Parathyroid adenoma (tissue), 2 donors: ENCODE data around the gene LGALS14.

ENCODE experiments used
- H2AFZ ChIP-seq: fragments of 300-600 bp; sonication (generic); one replicate; pipeline ENCODE4 v1.7.0; 2017; ENCODE audit warnings: antibody characterized with exemption, mild to moderate bottlenecking
- H3K27ac ChIP-seq: fragments of 300-600 bp; sonication (generic); one replicate; pipeline ENCODE4 v1.7.0; 2017
- H3K27me3 ChIP-seq: fragments of 300-600 bp; sonication (generic); one replicate; pipeline ENCODE4 v1.7.0; 2017; ENCODE audit warnings: low read length; ENCODE audit not compliant: control insufficient read depth, insufficient read depth
- H3K36me3 ChIP-seq: fragments of 300-600 bp; sonication (generic); one replicate; pipeline ENCODE4 v1.7.0; 2017; ENCODE audit warnings: low read length; ENCODE audit not compliant: control insufficient read depth, insufficient read depth
- H3K4me1 ChIP-seq: fragments of 300-600 bp; sonication (generic); one replicate; pipeline ENCODE4 v1.7.0; 2017; ENCODE audit warnings: control low read depth
- H3K4me2 ChIP-seq: fragments of 300-600 bp; sonication (generic); one replicate; pipeline ENCODE4 v1.7.0; 2017; ENCODE audit warnings: low read length
- H3K4me3 ChIP-seq: fragments of 300-600 bp; sonication (generic); one replicate; pipeline ENCODE4 v1.7.0; 2017; ENCODE audit warnings: low read depth, low read length
- H3K79me2 ChIP-seq: fragments of 300-600 bp; sonication (generic); one replicate; pipeline ENCODE4 v1.7.0; 2017; ENCODE audit warnings: control low read depth
- H3K9ac ChIP-seq: fragments of 300-600 bp; sonication (generic); one replicate; pipeline ENCODE4 v1.7.0; 2017; ENCODE audit warnings: mild to moderate bottlenecking
- H3K9me3 ChIP-seq: fragments of 300-600 bp; sonication (generic); one replicate; pipeline ENCODE4 v1.7.0; 2017; ENCODE audit warnings: low read length; ENCODE audit not compliant: control insufficient read depth
- TF ChIP-seq, protein P1 (sequence below): fragments of 300-600 bp; sonication (generic); IDR thresholded peaks from one replicate; pipeline ENCODE4 v1.7.0; 2017; ENCODE audit warnings: antibody characterized with exemption, mild to moderate bottlenecking
- donor health status: primary hyperparathyroidism.

The LGALS14 gene

DNA sequence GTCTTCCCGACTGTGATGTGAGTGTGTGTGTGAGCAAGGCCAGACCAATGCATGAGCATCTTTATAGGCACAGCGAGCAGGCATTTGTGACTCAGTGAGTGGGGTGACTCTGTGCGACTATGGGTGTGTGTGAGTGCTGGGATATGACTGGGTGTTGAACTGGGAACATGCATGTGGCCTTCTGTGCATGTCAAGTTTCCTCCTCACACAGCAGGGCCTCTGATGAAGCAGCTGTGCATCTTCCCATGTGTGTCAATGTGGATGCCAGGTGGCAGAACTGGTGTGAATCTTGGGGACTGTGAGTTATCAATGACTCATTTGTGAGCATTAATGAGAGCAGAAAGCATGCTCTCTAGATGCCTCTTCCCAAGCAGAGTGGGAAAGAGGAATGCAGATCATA lies 12.1 kb upstream of the LGALS14 start:
- no peak overlapping the region for H3K27ac ChIP-seq
- H3K36me3 ChIP-seq: no peaks in the 10 kb centered on the region
- TF ChIP-seq, protein P1, sequence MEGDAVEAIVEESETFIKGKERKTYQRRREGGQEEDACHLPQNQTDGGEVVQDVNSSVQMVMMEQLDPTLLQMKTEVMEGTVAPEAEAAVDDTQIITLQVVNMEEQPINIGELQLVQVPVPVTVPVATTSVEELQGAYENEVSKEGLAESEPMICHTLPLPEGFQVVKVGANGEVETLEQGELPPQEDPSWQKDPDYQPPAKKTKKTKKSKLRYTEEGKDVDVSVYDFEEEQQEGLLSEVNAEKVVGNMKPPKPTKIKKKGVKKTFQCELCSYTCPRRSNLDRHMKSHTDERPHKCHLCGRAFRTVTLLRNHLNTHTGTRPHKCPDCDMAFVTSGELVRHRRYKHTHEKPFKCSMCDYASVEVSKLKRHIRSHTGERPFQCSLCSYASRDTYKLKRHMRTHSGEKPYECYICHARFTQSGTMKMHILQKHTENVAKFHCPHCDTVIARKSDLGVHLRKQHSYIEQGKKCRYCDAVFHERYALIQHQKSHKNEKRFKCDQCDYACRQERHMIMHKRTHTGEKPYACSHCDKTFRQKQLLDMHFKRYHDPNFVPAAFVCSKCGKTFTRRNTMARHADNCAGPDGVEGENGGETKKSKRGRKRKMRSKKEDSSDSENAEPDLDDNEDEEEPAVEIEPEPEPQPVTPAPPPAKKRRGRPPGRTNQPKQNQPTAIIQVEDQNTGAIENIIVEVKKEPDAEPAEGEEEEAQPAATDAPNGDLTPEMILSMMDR: no peak
- H3K4me1 ChIP-seq: no peaks in the 10 kb centered on the region
- H3K27me3 ChIP-seq: no peaks in the 10 kb centered on the region
- H2AFZ ChIP-seq: no peak overlapping the region
- H3K79me2 ChIP-seq: no peaks in the 10 kb centered on the region
- H3K4me3 ChIP-seq: no peak overlapping the region
- no peak overlapping the region for H3K9ac ChIP-seq
- H3K9me3 ChIP-seq: no peaks in the 10 kb centered on the region
- H3K4me2 ChIP-seq: no peak overlapping the region

DNA sequence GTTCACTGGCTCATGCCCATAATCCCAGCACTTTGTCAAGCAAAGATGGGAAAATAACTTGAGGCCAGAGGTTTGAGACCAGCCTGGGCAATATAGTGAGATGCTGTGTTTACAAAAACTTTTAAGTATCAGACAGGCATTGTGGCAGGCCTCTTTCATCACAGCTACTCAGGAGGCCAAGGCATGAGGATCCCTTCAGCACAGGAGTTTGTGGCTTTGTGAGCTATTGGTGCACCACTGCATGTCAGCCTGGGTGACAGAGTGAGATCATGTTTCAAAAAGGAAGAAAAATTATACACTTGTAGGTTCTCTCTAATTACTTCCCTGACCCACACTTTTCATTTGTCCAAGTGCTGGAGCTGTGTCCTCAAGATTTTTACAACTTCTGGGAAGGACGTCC lies 11.5 kb upstream of the LGALS14 start:
- H3K4me2 ChIP-seq: no peak overlapping the region
- H3K9me3 ChIP-seq: no peaks in the 10 kb centered on the region
- no peak overlapping the region for H3K4me3 ChIP-seq
- TF ChIP-seq, protein P1: no peak
- no peaks in the 10 kb centered on the region for H3K36me3 ChIP-seq
- no peak overlapping the region for H2AFZ ChIP-seq
- H3K79me2 ChIP-seq: no peaks in the 10 kb centered on the region
- no peak overlapping the region for H3K9ac ChIP-seq
- H3K27me3 ChIP-seq: no peaks in the 10 kb centered on the region
- H3K4me1 ChIP-seq: no peaks in the 10 kb centered on the region
- no peak overlapping the region for H3K27ac ChIP-seq

DNA sequence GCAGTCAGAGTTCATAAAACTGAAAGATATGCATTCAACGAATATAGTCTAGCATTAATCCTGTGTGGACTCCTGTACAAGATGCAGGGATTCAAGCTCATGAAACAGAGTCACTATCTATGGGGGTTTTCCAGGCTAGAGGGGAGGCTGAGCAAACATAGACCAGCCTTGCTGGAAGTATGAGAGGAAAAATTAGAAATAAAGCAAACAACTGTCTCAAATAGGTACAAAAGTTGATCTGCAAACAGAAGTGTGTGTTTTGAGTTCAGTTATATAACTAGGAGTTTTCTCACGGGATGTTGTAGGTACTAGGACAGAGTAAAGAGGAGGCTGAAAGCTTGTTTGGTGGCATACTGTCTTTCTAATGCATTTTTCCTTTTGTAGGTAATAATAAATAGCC lies 8.5 kb upstream of the LGALS14 start:
- Histone ChIP-seq H3K4me1 (no peaks in the 10 kb centered on the region), H3K9me3 (no peaks in the 10 kb centered on the region), H3K4me2 (no peak overlapping the region), H3K27me3 (no peaks in the 10 kb centered on the region), H3K4me3 (no peak overlapping the region), H3K79me2 (no peaks in the 10 kb centered on the region), H3K9ac (no peak overlapping the region), H2AFZ (no peak overlapping the region), H3K27ac (no peak overlapping the region), H3K36me3 (no peaks in the 10 kb centered on the region)
- TF ChIP-seq, protein P1: no peak

DNA sequence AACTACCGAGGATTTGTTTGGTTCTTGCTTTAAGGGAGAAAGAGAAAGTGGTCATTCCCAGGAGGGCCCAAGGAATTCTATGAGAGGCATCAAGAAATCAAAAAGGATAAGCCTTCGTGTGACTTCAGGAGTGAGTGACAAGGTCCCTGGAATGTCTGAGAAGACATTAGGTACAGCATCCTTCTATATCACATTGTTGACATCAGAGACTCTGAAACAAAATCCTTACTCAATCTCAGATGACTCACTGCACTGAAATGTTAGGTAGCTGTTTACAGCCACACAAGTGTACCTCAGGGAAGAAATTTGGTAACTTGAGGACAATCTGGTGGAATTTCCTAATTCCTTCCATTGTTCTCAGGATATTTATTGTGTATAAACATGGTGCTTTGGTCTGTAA lies 7.9 kb upstream of the LGALS14 start:
- H3K4me1 ChIP-seq: no peaks in the 10 kb centered on the region
- H3K36me3 ChIP-seq: no peaks in the 10 kb centered on the region
- H3K4me2 ChIP-seq: no peak overlapping the region
- H3K79me2 ChIP-seq: no peaks in the 10 kb centered on the region
- TF ChIP-seq, protein P1: no peak
- no peak overlapping the region for H2AFZ ChIP-seq
- H3K4me3 ChIP-seq: no peak overlapping the region
- no peaks in the 10 kb centered on the region for H3K9me3 ChIP-seq
- H3K9ac ChIP-seq: no peak overlapping the region
- H3K27ac ChIP-seq: no peak overlapping the region
- H3K27me3 ChIP-seq: no peaks in the 10 kb centered on the region

DNA sequence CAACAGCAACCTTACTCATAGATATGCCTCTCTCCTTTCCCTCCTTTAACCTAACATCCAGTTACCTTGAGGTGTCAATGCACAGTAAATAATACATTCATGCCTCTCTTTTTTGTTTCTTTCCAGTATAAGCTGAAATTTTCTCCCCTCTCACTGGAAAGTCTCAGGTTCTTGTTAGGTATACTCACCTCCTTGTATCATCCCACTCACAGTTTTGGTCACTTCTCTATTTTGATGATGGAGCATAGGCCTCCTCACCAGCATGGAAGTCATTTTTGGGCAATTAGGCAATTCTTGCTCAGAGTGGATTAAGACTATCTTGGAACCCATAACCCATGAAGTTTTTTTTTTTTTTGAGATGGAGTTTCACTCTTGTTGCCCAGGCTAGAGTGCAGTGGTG lies 5.7 kb upstream of the LGALS14 start:
- H2AFZ ChIP-seq: no peak overlapping the region
- no peak overlapping the region for H3K9ac ChIP-seq
- no peaks in the 10 kb centered on the region for H3K79me2 ChIP-seq
- H3K36me3 ChIP-seq: no peaks in the 10 kb centered on the region
- no peaks in the 10 kb centered on the region for H3K27me3 ChIP-seq
- H3K9me3 ChIP-seq: no peaks in the 10 kb centered on the region
- no peak overlapping the region for H3K4me3 ChIP-seq
- H3K27ac ChIP-seq: no peak overlapping the region
- TF ChIP-seq, protein P1: no peak
- no peak overlapping the region for H3K4me2 ChIP-seq
- no peaks in the 10 kb centered on the region for H3K4me1 ChIP-seq
